Immature natural killer cell (primary cell): Measurements from ENCODE around the gene DTX3. TPM values are rescaled to one million over a fixed set of nuclear protein-coding genes. Genes with fewer than 3 reads are reported as not detected.

ENCODE experiments used
- DNase-seq, 3 donors: peaks; one replicate each; pipeline ENCODE4 v3.0.0; 2022; ENCODE audit warnings: mixed read lengths in 1 of 3
- H3K27ac Mint-ChIP-seq, 6 donors: one replicate each; pipeline ENCODE4 v1.8.0; 2020; ENCODE audit warnings: mixed read lengths in 6 of 6, mild to moderate bottlenecking in 5 of 6, inconsistent platforms in 4 of 6, moderate library complexity in 3 of 6
- H3K27me3 Mint-ChIP-seq, 3 donors: one replicate each; pipeline ENCODE4 v1.8.0; 2020 to 2021; ENCODE audit warnings: low read depth in 3 of 3, mild to moderate bottlenecking in 3 of 3, mixed read lengths in 3 of 3, moderate library complexity in 3 of 3, inconsistent platforms in 1 of 3
- H3K36me3 Mint-ChIP-seq, 3 donors: one replicate each; pipeline ENCODE4 v1.8.0; 2020; ENCODE audit warnings: mixed read lengths in 3 of 3, inconsistent platforms in 2 of 3, mild to moderate bottlenecking in 2 of 3
- H3K4me1 Mint-ChIP-seq, 2 donors: one replicate each; pipeline ENCODE4 v1.8.0; 2020; ENCODE audit warnings: inconsistent platforms in 2 of 2, mild to moderate bottlenecking in 2 of 2, mixed read lengths in 2 of 2, moderate library complexity in 1 of 2
- H3K4me3 Mint-ChIP-seq, 5 donors: one replicate each; pipeline ENCODE4 v1.8.0; 2020; ENCODE audit warnings: mild to moderate bottlenecking in 5 of 5, mixed read lengths in 5 of 5, inconsistent platforms in 3 of 5, moderate library complexity in 3 of 5
- H3K9me3 Mint-ChIP-seq, 6 donors: one replicate each; pipeline ENCODE4 v1.8.0; 2020; ENCODE audit warnings: mild to moderate bottlenecking in 6 of 6, mixed read lengths in 6 of 6, inconsistent platforms in 4 of 6, moderate library complexity in 3 of 6
- polyA plus RNA-seq, 3 donors: library from polyadenylated mRNA; unstranded; fragments of 300-500 nt; fragmentation: Illumina TruSeq; gene quantifications; one replicate each; pipeline ENCODE4 v1.2.3, GENCODE V29; 2021

DTX3 gene
- polyA plus RNA-seq, 3 donors from 2014 or later, result 8.1 to 20.2 (median 9.5) TPM

DNA sequence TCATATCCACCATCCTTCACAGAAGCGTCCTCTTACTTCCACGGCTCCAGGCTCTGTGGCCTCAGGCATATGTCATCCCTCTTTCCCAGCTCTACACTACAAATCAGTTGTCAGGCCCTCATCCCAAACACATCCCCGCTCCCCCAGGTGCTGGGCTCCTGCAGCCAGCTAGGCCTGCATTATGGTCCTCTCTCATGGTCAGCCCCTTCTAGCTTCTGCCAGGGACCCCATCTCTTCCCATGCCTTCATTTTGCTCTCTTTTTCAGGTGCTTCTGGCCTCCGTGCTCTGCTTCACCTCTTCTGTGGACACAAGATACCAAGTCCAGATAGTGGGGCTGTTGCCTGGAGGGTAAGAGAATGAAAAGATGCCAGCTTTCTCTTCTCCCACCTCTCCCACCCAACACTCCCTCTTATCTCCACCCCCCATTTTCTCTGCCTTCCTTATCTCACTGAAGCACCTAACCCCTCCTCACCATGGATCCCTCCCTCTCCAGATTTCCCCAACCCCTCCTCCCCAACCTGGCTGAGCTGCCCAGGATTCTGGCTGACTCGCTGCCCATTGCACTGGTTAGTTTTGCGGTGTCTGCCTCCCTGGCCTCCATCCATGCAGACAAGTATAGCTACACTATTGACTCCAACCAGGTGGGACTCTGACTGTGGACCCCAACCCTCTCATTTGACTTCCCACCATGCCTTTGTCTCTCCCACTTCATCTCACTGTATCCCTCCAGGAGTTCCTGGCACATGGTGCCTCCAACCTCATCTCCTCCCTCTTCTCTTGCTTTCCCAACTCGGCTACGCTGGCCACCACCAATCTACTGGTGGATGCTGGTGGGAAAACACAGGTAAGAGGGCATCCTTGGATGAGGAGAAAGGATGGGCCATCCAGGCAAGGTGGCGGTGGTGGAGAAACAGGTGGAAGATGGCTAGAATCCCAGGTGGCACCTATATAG is 17.9 kb downstream of the DTX3 start:
- Mint-ChIP-seq H3K27me3 (peaks cover 43 to 59% (median 46%) of the 10 kb centered on the region in 3 donors), H3K4me1 (peaks cover 30 to 33% of the 10 kb centered on the region in 2 donors), H3K36me3 (peaks cover 0 to 4% (median 0%) of the 10 kb centered on the region in 3 donors), H3K9me3 (no peaks in the 10 kb centered on the region), H3K4me3 (peak overlapping the region; percentile 66 to 88 (median 83)), H3K27ac (peak overlapping the region in 2 of 6 donors; percentile 8 to 62)
- DNase-seq, result no peak

DNA sequence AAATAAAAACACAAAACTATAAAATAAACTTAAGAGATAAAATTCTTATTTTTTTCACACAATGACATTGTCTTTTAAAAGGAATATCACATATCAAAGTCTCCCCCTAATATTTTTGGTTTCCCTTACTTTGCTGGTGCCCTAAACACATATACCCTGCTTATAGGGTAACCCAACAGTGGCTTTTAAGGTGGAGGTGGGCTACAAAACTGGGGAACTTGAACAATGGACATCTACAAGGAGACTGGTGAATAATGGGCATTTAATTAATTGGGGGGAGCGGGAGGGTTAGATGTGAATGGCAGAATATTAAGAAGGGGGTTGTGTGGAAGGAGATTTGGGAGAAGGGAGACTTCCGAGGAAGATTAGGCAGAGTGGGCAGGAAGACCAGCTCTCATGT is 18.8 kb downstream of the DTX3 start:
- DNase-seq, result no peak
- no peaks in the 10 kb centered on the region for H3K9me3 Mint-ChIP-seq
- H3K36me3 Mint-ChIP-seq, result peaks cover 0 to 4% (median 0%) of the 10 kb centered on the region in 3 donors
- no peak overlapping the region for H3K27ac Mint-ChIP-seq
- no peak overlapping the region for H3K4me3 Mint-ChIP-seq
- peaks cover 40 to 65% (median 41%) of the 10 kb centered on the region in 3 donors for H3K27me3 Mint-ChIP-seq
- peaks cover 32 to 38% of the 10 kb centered on the region in 2 donors for H3K4me1 Mint-ChIP-seq

DNA sequence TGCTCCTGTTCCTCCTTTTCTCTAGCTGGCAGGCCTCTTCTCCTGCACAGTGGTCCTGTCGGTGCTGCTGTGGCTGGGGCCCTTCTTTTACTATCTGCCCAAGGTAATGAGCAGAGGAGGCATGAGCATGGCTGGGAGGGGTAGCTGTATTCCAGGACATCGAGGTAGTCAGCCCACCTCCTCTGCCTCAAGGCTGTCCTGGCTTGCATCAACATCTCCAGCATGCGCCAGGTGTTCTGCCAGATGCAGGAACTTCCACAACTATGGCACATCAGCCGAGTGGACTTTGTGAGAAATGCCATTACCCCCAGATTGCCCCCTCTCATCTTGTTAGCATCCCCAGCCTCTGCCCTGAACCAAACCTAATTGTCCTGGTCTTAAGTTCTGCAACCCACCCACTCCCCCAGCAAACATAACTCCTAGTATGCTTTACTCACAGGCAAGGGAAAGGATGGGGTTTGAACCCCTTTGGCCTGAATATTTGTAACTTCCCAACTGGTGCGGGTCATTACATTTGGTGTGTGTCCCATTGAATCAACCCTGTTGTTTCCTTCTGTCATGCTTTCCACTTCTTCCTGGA is 19.3 kb downstream of the DTX3 start:
- Mint-ChIP-seq H3K27me3 (peaks cover 39 to 68% (median 41%) of the 10 kb centered on the region in 3 donors), H3K4me1 (peaks cover 32 to 38% of the 10 kb centered on the region in 2 donors), H3K4me3 (peak overlapping the region in 1 of 5 donors; percentile 42), H3K36me3 (peaks cover 0 to 4% (median 0%) of the 10 kb centered on the region in 3 donors), H3K9me3 (no peaks in the 10 kb centered on the region), H3K27ac (no peak overlapping the region)
- DNase-seq, result no peak

DNA sequence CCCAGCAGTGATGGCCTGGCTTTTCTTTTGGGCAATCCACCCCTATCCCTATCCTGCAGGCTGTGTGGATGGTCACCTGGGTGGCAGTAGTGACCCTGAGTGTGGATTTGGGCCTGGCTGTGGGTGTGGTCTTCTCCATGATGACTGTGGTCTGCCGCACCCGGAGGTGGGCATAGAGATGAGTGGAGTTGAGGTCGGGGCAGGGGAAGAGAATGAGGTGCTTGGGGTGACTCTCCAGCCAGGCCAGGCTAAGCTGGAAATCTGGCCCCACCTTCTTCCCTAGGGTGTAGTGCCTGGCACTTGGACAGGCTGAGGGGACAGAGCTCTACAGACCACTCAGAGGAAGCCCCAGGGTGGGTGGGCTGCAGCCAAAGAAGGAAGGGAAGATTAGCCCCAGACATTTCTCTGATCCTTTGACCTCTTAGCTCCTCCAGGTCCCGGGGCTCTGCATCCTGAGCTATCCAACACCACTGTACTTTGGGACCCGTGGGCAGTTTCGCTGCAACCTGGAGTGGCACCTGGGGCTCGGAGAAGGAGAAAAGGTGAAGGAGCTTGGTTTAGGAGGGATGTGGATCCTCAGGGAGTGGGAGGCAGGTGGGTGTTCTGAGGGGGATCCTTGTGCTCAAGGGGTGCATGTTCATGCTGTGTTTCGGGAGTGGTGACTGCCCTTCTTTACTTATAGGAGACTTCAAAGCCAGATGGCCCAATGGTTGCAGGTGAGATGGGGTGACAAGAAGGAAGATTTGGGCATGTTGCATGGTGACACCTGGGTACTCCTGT is 20.0 kb downstream of the DTX3 start:
- Mint-ChIP-seq H3K4me3 (peak overlapping the region in 1 of 5 donors; percentile 42), H3K36me3 (peaks cover 0 to 4% (median 0%) of the 10 kb centered on the region in 3 donors), H3K4me1 (peaks cover 26 to 32% of the 10 kb centered on the region in 2 donors), H3K9me3 (no peaks in the 10 kb centered on the region), H3K27ac (no peak overlapping the region), H3K27me3 (peaks cover 38 to 64% (median 39%) of the 10 kb centered on the region in 3 donors)
- DNase-seq, result no peak

DNA sequence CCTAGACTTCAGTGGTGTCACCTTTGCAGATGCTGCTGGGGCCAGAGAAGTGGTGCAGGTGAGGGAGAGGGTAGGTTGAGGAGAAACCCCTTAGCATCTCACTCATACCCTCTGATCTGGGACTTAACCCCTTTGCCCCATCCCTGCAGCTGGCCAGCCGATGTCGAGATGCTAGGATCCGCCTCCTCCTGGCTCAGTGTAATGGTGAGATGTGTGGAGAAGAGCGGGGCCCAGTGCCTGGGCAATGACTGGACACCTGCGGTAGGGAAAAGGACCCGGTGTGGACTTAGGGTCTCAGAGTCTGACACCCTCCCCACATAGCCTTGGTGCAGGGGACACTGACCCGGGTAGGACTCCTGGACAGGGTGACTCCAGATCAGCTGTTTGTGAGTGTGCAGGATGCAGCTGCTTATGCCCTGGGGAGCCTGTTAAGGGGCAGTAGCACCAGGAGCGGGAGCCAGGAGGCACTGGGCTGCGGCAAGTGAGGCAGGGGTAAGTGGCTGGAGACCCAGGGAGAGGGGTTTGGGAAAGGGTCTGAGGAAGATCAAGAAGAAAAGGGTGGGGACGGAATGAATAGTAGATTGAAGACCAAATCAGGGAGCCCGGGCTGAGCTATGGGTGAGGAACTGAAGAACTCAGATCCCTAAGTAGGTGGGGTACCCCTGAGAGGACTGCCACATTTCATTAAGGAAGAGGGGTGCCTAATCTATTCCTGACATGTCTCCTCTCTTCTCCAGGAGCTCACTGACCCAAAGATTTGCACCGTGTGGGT is 20.8 kb downstream of the DTX3 start:
- H3K27ac Mint-ChIP-seq, result no peak overlapping the region
- no peak for DNase-seq
- no peaks in the 10 kb centered on the region for H3K9me3 Mint-ChIP-seq
- H3K27me3 Mint-ChIP-seq, result peaks cover 36 to 64% (median 40%) of the 10 kb centered on the region in 3 donors
- peaks cover 0 to 4% (median 0%) of the 10 kb centered on the region in 3 donors for H3K36me3 Mint-ChIP-seq
- peaks cover 21 to 27% of the 10 kb centered on the region in 2 donors for H3K4me1 Mint-ChIP-seq
- no peak overlapping the region for H3K4me3 Mint-ChIP-seq

DNA sequence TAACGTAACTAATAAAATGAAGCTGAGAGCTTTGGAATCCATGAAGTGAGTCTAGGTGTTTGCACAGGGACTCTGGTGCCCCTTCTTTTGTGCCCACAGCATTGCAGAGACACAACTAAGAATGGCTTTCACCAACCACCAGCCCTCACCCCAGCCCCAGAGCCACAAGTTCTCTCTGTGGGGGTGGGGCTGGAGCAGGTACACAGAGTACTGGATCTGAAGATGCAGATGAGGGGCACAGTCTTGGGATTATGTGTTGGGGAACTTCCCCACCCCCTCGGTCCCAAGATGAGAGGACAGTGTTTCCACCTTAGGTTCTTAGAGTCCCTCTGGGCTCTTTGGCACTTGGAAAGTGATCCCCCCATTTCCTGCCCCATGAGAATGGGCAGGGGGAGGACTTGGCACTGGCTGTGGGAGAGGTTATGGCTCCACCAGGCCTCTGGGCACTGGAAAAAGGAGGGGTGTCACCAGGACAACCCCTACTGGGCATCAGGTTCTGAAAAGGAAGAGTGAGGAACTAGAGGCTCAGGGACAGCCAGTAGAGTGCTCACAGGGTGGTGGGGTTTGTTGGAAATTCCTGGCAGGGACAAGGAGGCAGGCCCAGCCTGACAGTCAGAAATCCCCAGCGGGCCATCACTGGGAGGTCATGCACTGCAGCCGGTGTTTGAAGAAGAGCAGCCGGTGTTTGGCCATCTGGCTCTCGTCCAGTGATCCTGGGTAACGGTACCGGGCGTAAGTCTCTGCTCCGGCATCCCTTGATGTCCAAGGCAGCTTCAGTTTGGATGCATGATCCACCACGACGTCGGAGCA is 21.7 kb downstream of the DTX3 start:
- Mint-ChIP-seq H3K4me1 (peaks cover 12 to 18% of the 10 kb centered on the region in 2 donors), H3K9me3 (no peaks in the 10 kb centered on the region), H3K27ac (no peak overlapping the region), H3K36me3 (peaks cover 0 to 4% (median 0%) of the 10 kb centered on the region in 3 donors), H3K4me3 (peak overlapping the region in 2 of 5 donors; percentile 10 to 46), H3K27me3 (peaks cover 33 to 61% (median 35%) of the 10 kb centered on the region in 3 donors)
- DNase-seq, result no peak

DNA sequence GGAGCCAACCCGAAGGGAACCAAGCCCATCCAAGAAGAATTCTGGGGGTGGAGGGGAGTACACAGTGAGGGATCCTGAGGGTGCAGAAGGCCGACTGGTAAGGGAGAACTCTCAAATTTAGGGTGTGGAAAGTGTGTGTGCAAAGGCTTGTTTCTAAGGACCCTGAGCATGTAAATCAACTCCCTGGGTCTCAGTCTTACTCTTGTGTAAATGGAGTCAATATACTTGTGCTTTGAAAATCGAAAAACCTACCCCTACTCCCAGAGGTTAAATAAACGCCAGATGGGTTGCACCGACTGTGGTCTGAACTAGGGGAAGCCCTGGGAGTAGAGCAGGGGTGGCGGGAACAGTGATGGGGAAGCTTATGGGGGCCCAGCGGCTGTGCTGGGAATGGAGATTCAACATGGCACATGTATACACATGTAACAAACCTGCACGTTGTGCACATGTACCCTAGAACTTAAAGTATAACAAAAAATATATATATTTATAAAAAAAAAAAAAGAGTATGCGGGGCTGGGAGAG is 22.4 kb downstream of the DTX3 start:
- no peak for DNase-seq
- Mint-ChIP-seq H3K27ac (no peak overlapping the region), H3K9me3 (no peaks in the 10 kb centered on the region), H3K4me3 (peak overlapping the region in 2 of 5 donors; percentile 10 to 35), H3K36me3 (peaks cover 0 to 4% (median 0%) of the 10 kb centered on the region in 3 donors), H3K27me3 (peaks cover 31 to 59% (median 32%) of the 10 kb centered on the region in 3 donors), H3K4me1 (peaks cover 5 to 11% of the 10 kb centered on the region in 2 donors)

DNA sequence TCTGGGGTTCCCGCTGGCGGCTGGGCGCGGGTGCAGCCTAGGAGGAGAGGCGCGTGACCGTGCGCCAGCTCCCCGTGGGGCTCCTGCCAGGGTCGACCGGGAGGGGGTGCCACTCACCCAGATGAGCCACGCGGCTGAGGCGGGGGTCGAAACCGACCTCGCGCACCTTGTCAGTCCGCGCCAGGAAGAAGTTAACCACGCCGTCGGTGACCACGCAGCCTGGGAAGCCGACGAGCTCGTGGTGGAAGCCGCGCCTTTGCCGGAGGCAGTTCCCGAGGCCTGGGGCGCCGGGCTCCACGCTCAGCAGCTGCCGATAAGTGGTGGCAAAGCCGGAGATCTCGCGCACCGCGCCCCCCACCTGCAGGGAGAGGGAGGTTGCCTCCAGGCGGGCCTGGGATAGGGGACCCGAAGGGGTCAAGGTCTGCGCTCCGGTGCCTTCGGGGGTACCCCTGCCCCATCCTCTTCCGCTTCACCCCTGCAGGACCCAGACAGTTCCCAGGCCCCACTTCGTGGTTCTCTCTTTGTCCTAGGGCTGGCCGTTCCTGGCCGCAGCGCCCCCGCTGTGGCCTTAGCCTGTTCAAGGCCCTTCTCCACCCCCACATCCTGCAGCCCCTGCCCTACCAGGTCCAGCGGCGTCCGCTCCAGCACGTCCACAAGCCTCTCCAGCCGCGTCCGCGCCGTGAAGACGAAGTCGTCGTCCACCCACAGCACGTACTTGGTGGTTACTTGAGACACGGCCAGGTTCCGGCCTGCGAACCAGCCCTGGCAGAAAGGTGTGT is 23.1 kb downstream of the DTX3 start:
- peak overlapping the region in 2 of 5 donors; percentile 5 to 21 for H3K4me3 Mint-ChIP-seq
- no peak overlapping the region for H3K27ac Mint-ChIP-seq
- no peak for DNase-seq
- no peaks in the 10 kb centered on the region for H3K9me3 Mint-ChIP-seq
- H3K36me3 Mint-ChIP-seq, result peaks cover 0 to 4% (median 0%) of the 10 kb centered on the region in 3 donors
- peaks cover 4 to 6% of the 10 kb centered on the region in 2 donors for H3K4me1 Mint-ChIP-seq
- peaks cover 26 to 52% (median 32%) of the 10 kb centered on the region in 3 donors for H3K27me3 Mint-ChIP-seq

DNA sequence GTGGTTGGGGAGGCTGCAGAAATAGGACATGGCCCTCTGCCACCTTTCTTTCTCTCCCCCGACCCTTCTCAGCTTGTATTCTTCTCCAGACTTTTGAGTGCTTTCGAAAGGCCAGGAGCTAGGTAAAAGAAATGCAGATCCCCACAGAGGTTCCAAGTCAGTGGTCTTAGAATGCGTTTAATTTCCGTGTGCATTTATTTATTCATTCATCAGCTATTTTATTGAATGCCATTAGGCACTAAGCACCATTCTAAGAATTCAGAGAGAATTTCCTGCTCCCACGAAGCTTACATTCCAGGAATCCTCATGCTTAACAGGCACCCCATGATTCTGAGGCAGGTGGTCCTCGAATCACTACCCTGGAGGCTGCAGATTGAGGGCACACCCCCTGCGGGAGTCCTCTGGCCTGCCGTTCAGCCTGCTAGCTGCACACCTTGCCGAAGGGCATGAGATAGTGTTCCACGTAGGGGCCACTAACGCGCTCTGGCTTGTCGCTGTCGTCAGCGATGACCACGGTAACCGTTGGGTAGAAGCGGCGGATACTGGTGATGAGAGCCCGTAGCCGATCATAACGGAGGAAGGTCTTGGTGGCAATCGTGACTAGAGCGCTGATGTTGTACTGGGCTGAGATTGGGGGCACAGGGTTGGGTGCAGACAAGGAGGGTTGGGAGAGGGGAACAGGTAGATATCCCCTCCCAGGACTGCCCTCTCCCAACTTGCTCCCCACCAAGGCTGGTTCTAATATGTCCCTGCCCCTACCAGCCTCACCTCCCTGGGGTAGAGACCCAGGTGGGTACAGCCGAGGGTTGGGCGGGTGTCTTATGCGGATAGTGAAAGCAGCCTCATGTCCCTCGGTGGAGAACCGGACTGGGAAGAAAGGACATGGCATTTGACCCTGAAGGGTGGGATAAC is 23.9 kb downstream of the DTX3 start:
- Mint-ChIP-seq H3K4me3 (peak overlapping the region in 1 of 5 donors; percentile 21), H3K27ac (no peak overlapping the region), H3K9me3 (no peaks in the 10 kb centered on the region), H3K27me3 (peaks cover 25 to 53% (median 28%) of the 10 kb centered on the region in 3 donors), H3K36me3 (peaks cover 0 to 4% (median 0%) of the 10 kb centered on the region in 3 donors), H3K4me1 (peaks cover 6 to 9% of the 10 kb centered on the region in 2 donors)
- no peak for DNase-seq

DNA sequence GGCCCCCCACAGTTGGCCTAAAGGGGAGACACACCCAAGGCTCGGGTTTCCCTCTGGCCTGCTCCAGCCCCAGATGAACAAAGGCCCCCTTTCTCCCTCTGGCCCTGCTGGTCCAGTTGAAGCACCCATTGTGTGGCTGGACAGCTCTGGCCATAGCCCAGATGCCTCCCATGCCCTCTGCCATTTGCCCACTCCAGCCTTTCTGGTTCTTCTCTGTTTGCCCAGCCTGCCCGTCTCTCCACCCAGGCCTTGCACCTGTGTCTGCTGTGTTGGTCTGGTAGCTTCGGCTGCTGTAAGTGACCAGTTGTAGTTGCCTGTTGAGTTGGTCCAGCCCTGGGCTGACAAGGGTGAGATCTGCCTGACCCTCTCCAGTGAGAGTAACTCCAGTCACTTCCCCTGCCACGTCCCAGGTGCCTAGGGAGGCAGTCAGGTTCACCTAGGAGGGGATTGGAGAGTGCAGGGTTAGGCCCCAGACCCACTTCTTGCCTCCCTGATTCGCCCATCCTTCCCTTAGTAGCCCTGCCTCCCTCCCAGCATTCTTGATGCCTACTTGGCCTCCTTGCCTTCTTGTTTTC is 25.4 kb downstream of the DTX3 start:
- no peaks in the 10 kb centered on the region for H3K36me3 Mint-ChIP-seq
- no peak for DNase-seq
- H3K4me1 Mint-ChIP-seq, result peaks cover 6 to 9% of the 10 kb centered on the region in 2 donors
- peaks cover 21 to 42% (median 22%) of the 10 kb centered on the region in 3 donors for H3K27me3 Mint-ChIP-seq
- no peak overlapping the region for H3K27ac Mint-ChIP-seq
- H3K4me3 Mint-ChIP-seq, result no peak overlapping the region
- H3K9me3 Mint-ChIP-seq, result no peaks in the 10 kb centered on the region
